Testis (tissue), 3 donors: ENCODE results near the gene CARD8. TPM values are rescaled to one million over a fixed set of nuclear protein-coding genes. Genes with fewer than 3 reads are reported as not detected.

Experiments used
- DNase-seq: peaks from one replicate; pipeline ENCODE4 v3.0.0-alpha.2; 2019
- H3K27ac ChIP-seq, 2 donors: fragments of 200-600 bp; sonication (generic); one replicate each; pipeline ENCODE4 v1.5.1; 2019
- H3K27me3 ChIP-seq: fragments of 200-600 bp; sonication (generic); one replicate; pipeline ENCODE4 v1.5.1; 2019
- H3K36me3 ChIP-seq: fragments of 200-600 bp; sonication (generic); one replicate; pipeline ENCODE4 v1.5.1; 2017; ENCODE audit warnings: low read depth; ENCODE audit errors: missing control alignments
- H3K4me1 ChIP-seq: fragments of 200-600 bp; sonication (generic); one replicate; pipeline ENCODE4 v1.5.1; 2019
- H3K4me3 ChIP-seq, 2 donors: fragments of 200-600 bp; sonication (generic); one replicate each; pipeline ENCODE4 v1.5.1; 2017 to 2019
- H3K9me3 ChIP-seq: fragments of 200-600 bp; sonication (generic); one replicate; pipeline ENCODE4 v1.5.1; 2017
- POLR2A ChIP-seq: fragments of 450-650 bp; IDR thresholded peaks from one replicate; pipeline ENCODE4 v1.6.1; 2017; ENCODE audit warnings: antibody characterized with exemption, mild to moderate bottlenecking, moderate library complexity
- WGBS, 2 donors: methylation state at CpG; one replicate each; pipeline ENCODE4 v1.1.5; 2018; 5-methylcytosine and 5-hydroxymethylcytosine counted together
- intact Hi-C: fragments of 100-400 bp; cut with DNase I; formaldehyde crosslinking; loops from one replicate; pipeline ENCODE4 v1.15.1; 2023; ENCODE audit warnings: low total_unique reads
- polyA plus RNA-seq: library from polyadenylated mRNA; stranded (reverse); fragments of 350-450 nt; fragmentation: Illumina TruSeq; extraction: RNeasy Lipid Tissue Mini Kit (QIAGEN cat#74804); gene quantifications from one replicate; pipeline ENCODE4 v1.2.3, GENCODE V29; 2014; ENCODE audit warnings: low read depth, low replicate concordance; ENCODE audit not compliant: insufficient read depth
- total RNA-seq, 2 donors: library from RNA; depleted of rRNA; stranded (reverse); fragments of >200 nt; gene quantifications; one replicate each; pipeline ENCODE4 v1.2.3, GENCODE V29; 2016
- TF ChIP-seq, protein P1 (sequence below), 3 experiments: fragments of 450-650 bp in 2 of 3; fragments of 200-600 bp in 1 of 3; sonication (generic) in 1 of 3; IDR thresholded peaks; one replicate each; pipeline ENCODE4 v1.5.1; 2016 to 2019; ENCODE audit warnings: antibody characterized with exemption in 3 of 3, mild to moderate bottlenecking in 2 of 3, moderate library complexity in 1 of 3

The CARD8 gene
- total and polyA plus RNA-seq, 3 donors from 2014 or later = 45.4 to 68.4 (median 53.9) TPM

GRCh38 chr19:48301886-48302599 is 46.3 kb upstream of the CARD8 start:
- WGBS, 2 donors = 90 to 96% methylated on average over 1 of the region's 1 CpG
- no peaks in the 10 kb centered on the region for H3K4me1 ChIP-seq
- no peaks in the 10 kb centered on the region for H3K9me3 ChIP-seq
- H3K27ac ChIP-seq = no peak overlapping the region
- intact Hi-C loops = no loop called here
- no peak for TF ChIP-seq POLR2A
- TF ChIP-seq, protein P1, sequence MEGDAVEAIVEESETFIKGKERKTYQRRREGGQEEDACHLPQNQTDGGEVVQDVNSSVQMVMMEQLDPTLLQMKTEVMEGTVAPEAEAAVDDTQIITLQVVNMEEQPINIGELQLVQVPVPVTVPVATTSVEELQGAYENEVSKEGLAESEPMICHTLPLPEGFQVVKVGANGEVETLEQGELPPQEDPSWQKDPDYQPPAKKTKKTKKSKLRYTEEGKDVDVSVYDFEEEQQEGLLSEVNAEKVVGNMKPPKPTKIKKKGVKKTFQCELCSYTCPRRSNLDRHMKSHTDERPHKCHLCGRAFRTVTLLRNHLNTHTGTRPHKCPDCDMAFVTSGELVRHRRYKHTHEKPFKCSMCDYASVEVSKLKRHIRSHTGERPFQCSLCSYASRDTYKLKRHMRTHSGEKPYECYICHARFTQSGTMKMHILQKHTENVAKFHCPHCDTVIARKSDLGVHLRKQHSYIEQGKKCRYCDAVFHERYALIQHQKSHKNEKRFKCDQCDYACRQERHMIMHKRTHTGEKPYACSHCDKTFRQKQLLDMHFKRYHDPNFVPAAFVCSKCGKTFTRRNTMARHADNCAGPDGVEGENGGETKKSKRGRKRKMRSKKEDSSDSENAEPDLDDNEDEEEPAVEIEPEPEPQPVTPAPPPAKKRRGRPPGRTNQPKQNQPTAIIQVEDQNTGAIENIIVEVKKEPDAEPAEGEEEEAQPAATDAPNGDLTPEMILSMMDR (IDR thresholded peaks at IDR 0.05) = no peak
- H3K27me3 ChIP-seq = no peaks in the 10 kb centered on the region
- no peaks in the 10 kb centered on the region for H3K36me3 ChIP-seq
- H3K4me3 ChIP-seq = no peak overlapping the region
- DNase-seq = no peak

- Histone ChIP-seq H3K27ac (no peak overlapping the region), H3K9me3 (no peaks in the 10 kb centered on the region), H3K4me3 (no peak overlapping the region), H3K36me3 (no peaks in the 10 kb centered on the region), H3K27me3 (no peaks in the 10 kb centered on the region), H3K4me1 (no peaks in the 10 kb centered on the region)
- no peak for TF ChIP-seq POLR2A
- TF ChIP-seq, protein P1 (IDR thresholded peaks at IDR 0.05) = no peak
- intact Hi-C loops = no loop called here
- WGBS, 2 donors = 93 to 97% methylated on average over 12 to 16 of the region's 16 CpGs
- DNase-seq = no peak
Observed at GRCh38 chr19:48297975-48298374, 42.3 kb upstream of the CARD8 start.

GRCh38 chr19:48296963-48297734 is 41.4 kb upstream of the CARD8 start:
- H3K9me3 ChIP-seq = no peaks in the 10 kb centered on the region
- whole genome bisulfite sequencing, 2 donors = 88 to 91% methylated on average over 23 to 41 of the region's 42 CpGs
- H3K36me3 ChIP-seq = no peaks in the 10 kb centered on the region
- no peak for TF ChIP-seq POLR2A
- TF ChIP-seq, protein P1 (IDR thresholded peaks at IDR 0.05) = no peak
- no peak for DNase-seq
- no peaks in the 10 kb centered on the region for H3K27me3 ChIP-seq
- no peaks in the 10 kb centered on the region for H3K4me1 ChIP-seq
- no peak overlapping the region for H3K27ac ChIP-seq
- intact Hi-C loops = no loop called here
- H3K4me3 ChIP-seq = no peak overlapping the region

DNA sequence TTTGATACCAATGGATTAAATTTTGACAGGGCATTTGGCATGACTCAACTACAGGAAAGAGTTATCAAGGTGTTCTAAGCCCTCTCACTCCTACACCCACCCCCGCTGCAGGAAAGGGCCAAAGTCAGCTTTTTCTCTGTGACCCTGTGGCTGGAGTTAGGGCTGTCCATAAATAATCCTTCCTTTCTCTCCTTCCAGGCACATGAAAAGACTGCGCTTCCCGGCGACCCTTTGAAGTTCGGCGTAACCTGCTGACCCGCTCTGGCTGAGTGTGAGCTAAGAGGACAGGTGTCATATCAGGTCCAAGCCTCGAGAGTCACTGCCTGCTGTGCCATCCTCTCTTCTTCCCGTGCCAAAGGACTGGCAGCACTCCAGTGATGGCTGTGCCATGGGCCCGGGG is 39.7 kb upstream of the CARD8 start:
- no peaks in the 10 kb centered on the region for H3K27me3 ChIP-seq
- no peaks in the 10 kb centered on the region for H3K9me3 ChIP-seq
- intact Hi-C loops = no loop called here
- no peak overlapping the region for H3K4me3 ChIP-seq
- H3K27ac ChIP-seq = no peak overlapping the region
- H3K4me1 ChIP-seq = peaks cover 4% of the 10 kb centered on the region
- no peaks in the 10 kb centered on the region for H3K36me3 ChIP-seq
- no peak for TF ChIP-seq POLR2A
- TF ChIP-seq, protein P1 (IDR thresholded peaks at IDR 0.05) = no peak
- WGBS, 2 donors = 66 to 73% methylated on average over 8 to 10 of the region's 10 CpGs
- DNase-seq = no peak
